GM12872 (cell line): ENCODE results near the gene TMEM87B.

Experiments used
- TF ChIP-seq, protein P1 (sequence below): IDR thresholded peaks from 3 replicates; pipeline ENCODE4 v1.5.1; 2011; ENCODE audit warnings: low read depth, mild to moderate bottlenecking, low read length, moderate library complexity; ENCODE audit not compliant: insufficient read depth

TMEM87B gene

DNA sequence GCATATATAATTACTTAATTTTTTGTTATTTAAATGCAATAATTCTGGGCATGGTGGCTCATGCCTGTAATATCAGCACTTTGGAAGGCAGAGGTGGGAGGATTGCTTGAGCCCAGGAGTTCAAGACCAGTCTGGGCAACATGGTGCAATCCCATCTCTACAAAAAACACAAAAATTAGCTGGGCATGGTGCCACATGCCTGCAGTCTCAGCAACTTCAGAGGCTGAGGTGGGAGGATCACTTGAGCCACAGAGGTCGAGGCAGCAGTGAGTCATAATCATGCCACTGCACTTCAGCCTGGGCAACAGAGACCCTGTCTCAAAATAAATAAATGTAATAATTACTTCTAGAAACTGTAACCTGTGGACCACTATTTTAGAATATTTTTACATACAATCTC lies 21.5 kb upstream of the TMEM87B start:
- TF ChIP-seq, protein P1, sequence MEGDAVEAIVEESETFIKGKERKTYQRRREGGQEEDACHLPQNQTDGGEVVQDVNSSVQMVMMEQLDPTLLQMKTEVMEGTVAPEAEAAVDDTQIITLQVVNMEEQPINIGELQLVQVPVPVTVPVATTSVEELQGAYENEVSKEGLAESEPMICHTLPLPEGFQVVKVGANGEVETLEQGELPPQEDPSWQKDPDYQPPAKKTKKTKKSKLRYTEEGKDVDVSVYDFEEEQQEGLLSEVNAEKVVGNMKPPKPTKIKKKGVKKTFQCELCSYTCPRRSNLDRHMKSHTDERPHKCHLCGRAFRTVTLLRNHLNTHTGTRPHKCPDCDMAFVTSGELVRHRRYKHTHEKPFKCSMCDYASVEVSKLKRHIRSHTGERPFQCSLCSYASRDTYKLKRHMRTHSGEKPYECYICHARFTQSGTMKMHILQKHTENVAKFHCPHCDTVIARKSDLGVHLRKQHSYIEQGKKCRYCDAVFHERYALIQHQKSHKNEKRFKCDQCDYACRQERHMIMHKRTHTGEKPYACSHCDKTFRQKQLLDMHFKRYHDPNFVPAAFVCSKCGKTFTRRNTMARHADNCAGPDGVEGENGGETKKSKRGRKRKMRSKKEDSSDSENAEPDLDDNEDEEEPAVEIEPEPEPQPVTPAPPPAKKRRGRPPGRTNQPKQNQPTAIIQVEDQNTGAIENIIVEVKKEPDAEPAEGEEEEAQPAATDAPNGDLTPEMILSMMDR, result no peak

DNA sequence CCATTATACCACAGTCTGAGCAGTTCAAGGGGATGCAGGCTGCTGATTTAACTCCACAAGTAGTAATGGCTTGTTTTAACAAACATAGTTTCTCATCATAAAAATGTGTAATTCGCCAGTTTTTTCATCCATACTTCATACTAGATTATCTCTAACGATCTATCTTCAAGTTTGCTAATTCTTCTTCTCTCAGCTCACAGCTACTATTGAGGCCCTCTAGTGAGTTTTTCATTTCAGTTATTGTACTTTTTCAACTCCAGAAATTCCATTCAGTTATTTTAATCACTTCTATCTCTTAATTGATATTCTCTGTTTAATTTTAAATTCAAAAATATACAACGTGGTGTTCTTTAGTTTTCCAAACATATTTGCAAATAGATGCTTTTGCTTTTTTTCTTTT lies 20.1 kb upstream of the TMEM87B start:
- TF ChIP-seq, protein P1, result no peak

DNA sequence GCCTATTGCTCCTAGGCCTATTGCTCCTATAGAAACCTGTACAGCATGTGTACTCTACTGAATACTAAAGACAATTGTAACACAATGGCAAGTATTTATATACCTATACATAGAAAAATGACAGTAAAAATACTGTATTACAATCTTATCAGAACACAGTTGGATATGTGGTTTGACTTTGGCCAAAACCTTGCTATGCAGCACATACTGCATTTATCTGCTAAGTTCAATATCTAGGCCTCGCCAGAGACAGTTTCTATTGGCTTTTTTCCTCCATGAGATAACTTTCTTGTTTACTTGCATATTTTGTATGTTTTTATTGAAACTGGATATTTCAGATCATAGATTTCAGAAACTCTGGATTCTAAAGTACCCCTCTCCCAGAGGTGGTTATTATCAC lies 19.3 kb upstream of the TMEM87B start:
- TF ChIP-seq, protein P1, result no peak

DNA sequence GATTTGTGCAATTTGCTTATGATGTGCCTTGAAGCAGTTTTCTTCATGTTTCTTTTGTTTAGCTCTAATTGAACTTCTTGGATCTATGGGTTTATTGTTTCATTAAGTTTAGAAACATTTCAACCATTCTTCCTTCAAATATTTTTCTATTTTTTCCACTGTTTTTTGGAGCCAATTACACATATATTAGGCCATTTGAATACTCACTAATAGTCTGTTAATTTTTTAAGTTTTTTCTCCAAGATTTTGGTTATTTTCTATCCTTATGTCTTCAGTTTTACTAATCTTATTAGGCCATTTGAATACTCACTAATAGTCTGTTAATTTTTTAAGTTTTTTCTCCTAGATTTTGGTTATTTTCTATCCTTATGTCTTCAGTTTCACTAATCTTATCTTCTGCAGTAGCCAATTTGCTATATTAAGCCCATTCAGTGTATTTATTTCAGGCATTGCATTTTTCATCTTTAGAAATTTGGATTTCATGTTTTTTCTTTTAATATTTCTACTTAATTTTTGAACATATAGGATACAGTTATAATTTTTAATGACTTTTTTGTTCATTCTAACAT lies 9.5 kb upstream of the TMEM87B start:
- TF ChIP-seq, protein P1, result no peak

DNA sequence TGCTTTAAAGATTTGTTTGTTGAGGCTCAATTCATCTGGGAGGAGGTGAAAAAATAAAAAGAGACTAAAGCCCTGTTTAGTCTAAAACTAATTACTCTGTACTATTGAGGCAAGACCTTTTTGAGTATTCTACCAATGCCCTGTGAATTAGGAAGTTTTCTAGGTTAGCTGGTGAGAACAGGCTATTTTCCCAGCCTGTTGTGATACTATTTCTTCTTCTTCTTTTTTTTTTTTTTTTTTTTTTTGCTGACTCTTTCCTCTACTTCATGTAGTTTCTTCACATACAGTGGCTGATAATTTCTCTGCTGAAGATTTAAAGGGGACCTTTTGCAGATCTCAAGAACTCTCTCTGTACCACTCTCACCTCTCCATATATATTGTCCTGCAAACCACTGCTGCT lies 8.8 kb upstream of the TMEM87B start:
- TF ChIP-seq, protein P1, result no peak

DNA sequence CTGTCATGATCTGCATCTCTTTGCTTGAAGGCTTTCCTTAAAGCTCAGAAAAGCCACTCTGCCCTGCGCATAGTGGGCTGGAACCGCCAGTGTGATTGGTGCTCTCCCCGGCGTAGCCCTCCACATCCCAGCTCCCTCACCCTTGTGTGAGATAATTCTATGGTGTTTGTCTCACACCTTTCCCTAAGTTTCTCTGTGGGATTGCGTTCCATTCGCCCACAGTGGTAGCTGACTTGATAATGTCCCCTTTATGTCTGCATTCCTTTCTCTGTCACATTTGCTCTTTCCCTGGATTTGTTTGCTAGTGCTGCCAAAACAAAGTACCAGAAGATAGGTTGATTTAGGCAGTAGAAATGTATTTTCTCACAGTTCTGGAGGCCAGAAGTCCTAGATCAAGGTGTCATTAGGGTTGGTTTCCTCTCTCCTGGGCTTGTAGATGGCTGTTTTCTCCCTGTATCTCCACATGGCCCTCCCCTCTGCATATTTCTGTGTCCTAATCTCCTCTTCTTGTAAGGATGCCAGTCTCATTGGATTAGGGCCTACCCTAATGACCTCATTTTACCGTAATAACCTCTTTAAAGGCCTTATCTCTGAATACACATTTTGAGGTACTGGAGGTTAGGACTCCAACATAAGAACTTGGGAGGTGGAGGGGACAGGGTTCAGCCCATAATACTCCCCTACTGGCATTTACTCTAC lies 7.4 kb upstream of the TMEM87B start:
- TF ChIP-seq, protein P1, result no peak

DNA sequence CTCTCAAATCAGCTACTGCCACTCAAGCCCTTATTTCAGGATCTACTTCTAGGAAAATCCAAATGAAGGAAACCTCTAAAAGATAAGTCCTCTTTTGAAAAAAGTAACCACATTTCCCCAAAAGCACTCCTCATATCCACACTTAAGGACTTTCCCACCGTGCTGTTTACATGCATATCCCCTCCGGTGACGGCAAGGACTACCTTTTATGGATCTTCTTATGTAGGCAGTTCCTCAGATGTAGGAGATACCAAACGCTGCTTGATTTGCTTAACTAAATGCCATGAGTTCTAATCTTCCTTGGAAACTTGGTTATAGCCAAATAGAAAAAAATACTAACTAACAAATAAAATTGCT lies 6.9 kb upstream of the TMEM87B start:
- TF ChIP-seq, protein P1, result no peak

DNA sequence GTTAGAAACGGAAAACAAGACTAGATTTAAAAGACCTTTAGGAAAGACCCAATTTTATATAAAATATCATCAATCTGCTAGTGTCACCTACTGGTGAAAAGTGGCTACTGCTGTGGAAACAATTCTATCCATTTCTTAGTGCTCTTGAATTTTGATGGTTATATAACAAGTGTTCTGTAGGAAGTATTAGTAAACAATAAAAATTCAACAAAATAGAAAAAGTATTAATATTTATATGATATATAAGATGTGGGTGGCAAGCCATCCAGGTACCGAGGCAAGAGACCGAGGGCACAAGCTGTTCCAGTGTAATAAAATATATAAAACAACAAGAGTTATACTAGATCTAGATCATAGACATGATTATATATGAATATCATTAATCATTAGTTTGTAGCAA lies 6.2 kb upstream of the TMEM87B start:
- TF ChIP-seq, protein P1, result peak; percentile 63; the same call in 2 of the 3 replicates
